Endodermal cell (in vitro differentiated cells): ENCODE measurements around the gene RGS14. TPM values are rescaled to one million over a fixed set of nuclear protein-coding genes. Genes with fewer than 3 reads are reported as not detected.

ENCODE experiments used
- DNase-seq: peaks from one replicate; pipeline ENCODE4 v3.0.0-alpha.2; 2017
- H3K27ac ChIP-seq: 2 replicates; pipeline ENCODE4 v1.5.1; 2013; ENCODE audit warnings: mild to moderate bottlenecking, low read depth, low read length, moderate library complexity
- H3K27me3 ChIP-seq: 2 replicates; pipeline ENCODE4 v1.6.1; 2013; ENCODE audit warnings: mild to moderate bottlenecking, low read length, moderate library complexity; ENCODE audit not compliant: insufficient read depth, control insufficient read depth, poor library complexity, severe bottlenecking
- H3K36me3 ChIP-seq: 2 replicates; pipeline ENCODE4 v1.7.0; 2013; ENCODE audit warnings: mild to moderate bottlenecking, low read length, moderate library complexity; ENCODE audit not compliant: control insufficient read depth, insufficient read depth
- H3K4me1 ChIP-seq: one replicate; pipeline ENCODE4 v1.7.0; 2013; ENCODE audit warnings: low read length; ENCODE audit not compliant: control insufficient read depth, insufficient read depth
- H3K4me3 ChIP-seq: 2 replicates; pipeline ENCODE4 v1.5.1; 2013; ENCODE audit warnings: mild to moderate bottlenecking, low read length, moderate library complexity
- H3K9ac ChIP-seq: 2 replicates; pipeline ENCODE4 v1.6.1; 2013; ENCODE audit warnings: mild to moderate bottlenecking, low read length, moderate library complexity; ENCODE audit not compliant: poor library complexity, severe bottlenecking; ENCODE audit errors: extremely low read depth
- H3K9me3 ChIP-seq: 2 replicates; pipeline ENCODE4 v1.6.1; 2013; ENCODE audit warnings: mild to moderate bottlenecking, low read length, moderate library complexity; ENCODE audit not compliant: control insufficient read depth
- H3K27ac Mint-ChIP-seq: 2 replicates; pipeline ENCODE4 v1.8.0; 2020; ENCODE audit warnings: mixed read lengths
- H3K27me3 Mint-ChIP-seq: 2 replicates; pipeline ENCODE4 v1.8.0; 2021; ENCODE audit warnings: mild to moderate bottlenecking, mixed read lengths; ENCODE audit not compliant: insufficient read depth
- H3K36me3 Mint-ChIP-seq: 2 replicates; pipeline ENCODE4 v1.8.0; 2020; ENCODE audit warnings: low read depth, mixed read lengths
- H3K4me1 Mint-ChIP-seq: 2 replicates; pipeline ENCODE4 v1.8.0; 2020; ENCODE audit warnings: mixed read lengths
- H3K4me3 Mint-ChIP-seq: 2 replicates; pipeline ENCODE4 v1.8.0; 2020; ENCODE audit warnings: mild to moderate bottlenecking, moderate library complexity, mixed read lengths
- H3K9me3 Mint-ChIP-seq: 2 replicates; pipeline ENCODE4 v1.8.0; 2020; ENCODE audit warnings: mild to moderate bottlenecking, mixed read lengths
- WGBS, 2 experiments: methylation state at CpG; one replicate each; pipeline versions ENCODE4 v1.1.5 to v1.1.7; 2013; ENCODE audit warnings: missing lambda C conversion rate in 2 of 2, mixed read lengths in 1 of 2; ENCODE audit not compliant: insufficient coverage in 1 of 2, insufficient read length in 1 of 2; 5-methylcytosine and 5-hydroxymethylcytosine counted together
- total RNA-seq, 2 donors: library from RNA; stranded (reverse); fragmentation: NEBNext Ultra II Directional in 1 of 2; extraction: Animal tissue kit (Norgen Biotek cat#: 25700) in 1 of 2; gene quantifications; 2 replicates in 1 of 2; 3 replicates in 1 of 2; pipeline ENCODE4 v1.2.1, GENCODE V29; 2021
- TF ChIP-seq, protein P1 (sequence below): fragments of 200-600 bp; sonication (generic); conservative IDR thresholded peaks from 2 replicates; pipeline ENCODE4 v1.5.0; 2021; ENCODE audit warnings: antibody characterized with exemption, mild to moderate bottlenecking

Gene RGS14
- total RNA-seq, 2 donors from 2014 or later, result 14.2 to 21.9 TPM

DNA sequence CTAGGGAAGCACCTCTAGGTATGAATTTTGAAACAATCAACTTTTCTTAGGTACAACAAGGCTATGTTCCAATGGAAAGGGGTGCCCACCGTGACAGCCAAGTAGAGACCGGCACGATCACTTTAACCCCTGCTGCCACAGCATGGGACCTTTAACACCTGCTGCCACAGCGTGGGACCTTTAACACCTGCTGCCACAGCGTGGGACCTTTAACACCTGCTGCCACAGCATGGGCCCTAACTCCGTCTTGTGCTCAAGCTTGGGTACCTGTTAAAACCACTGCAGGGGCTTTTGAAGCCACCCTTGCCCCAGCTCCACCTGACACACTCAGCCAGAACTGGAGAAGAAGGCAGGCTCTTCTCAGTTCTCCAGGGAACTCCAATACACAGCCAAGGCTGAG is 27.8 kb upstream of the RGS14 start:
- Mint-ChIP-seq H3K4me1 (peaks cover 9% of the 10 kb centered on the region), H3K36me3 (peaks cover 62% of the 10 kb centered on the region), H3K9me3 (no peaks in the 10 kb centered on the region), H3K4me3 (no peak overlapping the region), H3K27me3 (no peaks in the 10 kb centered on the region), H3K27ac (no peak overlapping the region)
- TF ChIP-seq, protein P1, sequence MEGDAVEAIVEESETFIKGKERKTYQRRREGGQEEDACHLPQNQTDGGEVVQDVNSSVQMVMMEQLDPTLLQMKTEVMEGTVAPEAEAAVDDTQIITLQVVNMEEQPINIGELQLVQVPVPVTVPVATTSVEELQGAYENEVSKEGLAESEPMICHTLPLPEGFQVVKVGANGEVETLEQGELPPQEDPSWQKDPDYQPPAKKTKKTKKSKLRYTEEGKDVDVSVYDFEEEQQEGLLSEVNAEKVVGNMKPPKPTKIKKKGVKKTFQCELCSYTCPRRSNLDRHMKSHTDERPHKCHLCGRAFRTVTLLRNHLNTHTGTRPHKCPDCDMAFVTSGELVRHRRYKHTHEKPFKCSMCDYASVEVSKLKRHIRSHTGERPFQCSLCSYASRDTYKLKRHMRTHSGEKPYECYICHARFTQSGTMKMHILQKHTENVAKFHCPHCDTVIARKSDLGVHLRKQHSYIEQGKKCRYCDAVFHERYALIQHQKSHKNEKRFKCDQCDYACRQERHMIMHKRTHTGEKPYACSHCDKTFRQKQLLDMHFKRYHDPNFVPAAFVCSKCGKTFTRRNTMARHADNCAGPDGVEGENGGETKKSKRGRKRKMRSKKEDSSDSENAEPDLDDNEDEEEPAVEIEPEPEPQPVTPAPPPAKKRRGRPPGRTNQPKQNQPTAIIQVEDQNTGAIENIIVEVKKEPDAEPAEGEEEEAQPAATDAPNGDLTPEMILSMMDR, result no peak
- WGBS, 2 experiments, result 94 to 98% methylated on average over 6 of the region's 6 CpGs
- Histone ChIP-seq H3K36me3 (peaks cover 31% of the 10 kb centered on the region), H3K4me3 (no peak overlapping the region), H3K27me3 (no peaks in the 10 kb centered on the region), H3K9ac (no peak overlapping the region), H3K27ac (no peak overlapping the region), H3K9me3 (no peaks in the 10 kb centered on the region), H3K4me1 (no peaks in the 10 kb centered on the region)
- no peak for DNase-seq

DNA sequence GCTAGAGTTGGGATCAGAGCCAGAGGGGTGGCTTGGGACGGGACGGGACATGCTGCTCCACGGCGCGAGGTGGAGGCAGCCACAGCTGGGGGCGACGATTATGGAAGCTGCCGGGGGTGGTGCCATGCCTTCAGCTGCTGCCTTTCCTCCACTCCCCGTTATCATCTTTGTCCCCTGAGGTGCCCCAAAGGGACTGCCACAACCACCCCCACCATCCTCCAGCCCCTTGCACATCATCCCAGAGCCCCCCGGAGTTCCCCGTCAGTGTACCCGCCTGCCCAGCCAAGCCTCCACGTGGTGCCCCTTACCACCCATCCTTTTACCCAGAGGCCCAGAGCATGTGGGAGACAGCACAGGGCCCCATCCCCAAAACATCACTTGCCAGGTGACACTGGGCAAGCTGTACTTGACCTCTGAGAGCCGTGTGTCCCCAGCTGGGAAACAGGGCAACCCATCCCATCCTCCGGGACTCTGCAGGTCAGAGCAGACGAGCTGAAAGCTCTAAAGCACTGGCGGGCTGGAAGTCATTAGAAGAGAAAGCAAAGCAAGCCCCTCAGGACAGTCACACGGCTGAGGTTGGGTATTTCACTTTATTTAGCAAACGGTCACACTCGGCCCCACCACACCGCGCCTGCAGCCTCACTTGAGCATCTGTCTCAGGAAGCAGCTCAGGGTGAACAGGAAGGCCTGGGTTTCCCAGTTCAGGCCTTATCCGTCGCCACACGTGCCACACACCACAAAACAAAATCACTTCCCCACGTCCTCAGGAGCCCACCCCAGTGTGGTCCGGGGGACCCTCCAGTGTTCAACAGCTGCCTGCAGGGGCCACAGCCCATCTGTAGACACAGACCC is 26.5 kb upstream of the RGS14 start:
- peaks cover 71% of the 10 kb centered on the region for H3K36me3 Mint-ChIP-seq

DNA sequence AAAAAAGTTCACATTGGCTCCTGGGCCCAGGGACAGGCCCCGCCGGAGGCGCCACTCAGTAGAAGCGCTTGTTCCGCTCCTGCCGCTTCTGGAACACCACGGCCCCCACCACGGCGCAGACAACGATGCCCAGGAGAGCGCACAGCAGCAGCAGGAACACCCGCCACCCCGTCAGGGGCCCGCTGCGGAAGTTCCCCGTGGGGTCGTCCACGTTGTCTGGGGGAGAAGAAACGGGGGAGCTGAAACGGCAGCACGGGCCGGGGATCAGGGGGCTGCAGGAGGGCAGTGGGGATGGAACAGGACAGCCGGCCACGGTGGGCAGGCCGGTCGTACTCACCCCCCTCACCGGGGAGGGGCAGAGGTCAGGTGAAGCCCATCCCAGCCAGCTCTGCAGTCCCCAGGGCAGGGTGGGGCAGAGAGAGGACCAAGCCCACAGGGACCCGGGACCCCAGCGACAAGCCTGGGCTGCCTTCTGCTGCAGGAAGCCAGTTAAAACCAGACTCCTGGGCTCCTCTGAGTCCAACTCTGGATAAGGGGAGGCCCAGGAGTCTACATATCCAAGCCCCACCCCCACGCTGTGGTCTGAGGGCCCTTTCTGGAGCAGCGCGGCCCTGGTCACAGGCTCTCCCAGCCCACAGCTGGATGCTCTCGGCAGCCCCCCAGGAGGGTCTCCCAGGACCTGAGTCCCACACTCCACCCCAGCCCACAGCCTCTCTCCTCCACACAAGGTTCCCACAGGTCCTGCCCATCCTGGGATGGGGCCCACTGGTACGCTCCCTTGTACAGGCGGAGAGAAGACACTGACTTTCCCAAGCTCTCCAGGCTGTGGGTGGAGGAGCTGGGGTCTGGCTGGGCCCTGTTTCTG is 25.5 kb upstream of the RGS14 start:
- Histone ChIP-seq H3K36me3 (peaks cover 43% of the 10 kb centered on the region), H3K27ac (no peak overlapping the region), H3K4me1 (no peaks in the 10 kb centered on the region), H3K27me3 (no peaks in the 10 kb centered on the region), H3K9ac (no peak overlapping the region), H3K9me3 (no peaks in the 10 kb centered on the region), H3K4me3 (no peak overlapping the region)
- Mint-ChIP-seq H3K4me3 (no peak overlapping the region), H3K36me3 (peaks cover 76% of the 10 kb centered on the region), H3K27ac (no peak overlapping the region), H3K4me1 (no peaks in the 10 kb centered on the region), H3K27me3 (no peaks in the 10 kb centered on the region), H3K9me3 (no peaks in the 10 kb centered on the region)
- TF ChIP-seq, protein P1, result no peak
- 94 to 97% methylated on average over 10 to 35 of the region's 35 CpGs for WGBS, 2 experiments
- no peak for DNase-seq

More for the DNA sequence above, 26.5 kb upstream of the RGS14 start:
- TF ChIP-seq, protein P1, result no peak
- WGBS, 2 experiments, result 93 to 94% methylated on average over 10 to 27 of the region's 27 CpGs
- no peaks in the 10 kb centered on the region for H3K9me3 Mint-ChIP-seq
- Histone ChIP-seq H3K9me3 (no peaks in the 10 kb centered on the region), H3K9ac (no peak overlapping the region), H3K27me3 (no peaks in the 10 kb centered on the region), H3K27ac (no peak overlapping the region), H3K36me3 (peaks cover 37% of the 10 kb centered on the region), H3K4me1 (no peaks in the 10 kb centered on the region), H3K4me3 (no peak overlapping the region)
- no peak overlapping the region for H3K4me3 Mint-ChIP-seq
- H3K4me1 Mint-ChIP-seq, result peaks cover 2% of the 10 kb centered on the region
- H3K27ac Mint-ChIP-seq, result no peak overlapping the region
- DNase-seq, result no peak
- no peaks in the 10 kb centered on the region for H3K27me3 Mint-ChIP-seq
